Endothelial cell of umbilical vein (primary cell): ENCODE measurements around the gene FICD. TPM values are rescaled to one million over a fixed set of nuclear protein-coding genes. Genes with fewer than 3 reads are reported as not detected.

Source experiments
- BruUV-seq: library from RNA; stranded (reverse); fragments of 400-500 nt; replicated peaks from 2 replicates; lab custom pipeline; 2021; lab: Mats Ljungman, UMichigan
- CTCF ChIA-PET: fragments of 300-600, 350-600 bp; sonication (Branson Sonifier 250); formaldehyde crosslinking; loops from one replicate; lab custom pipeline; 2021; ENCODE audit warnings: antibody characterized with exemption, inconsistent platforms; lab: Charles Lee
- POLR2A ChIA-PET: fragments of 300-600, 350-600 bp; sonication (Branson Sonifier 250); formaldehyde crosslinking; loops from one replicate; lab custom pipeline; 2021; ENCODE audit warnings: antibody characterized with exemption, inconsistent platforms; lab: Charles Lee
- DNase-seq: peaks from one replicate; pipeline ENCODE4 v3.0.0-alpha.2; 2011; ENCODE audit warnings: low read depth, low spot score
- FAIRE-seq: peaks from 2 replicates; lab custom pipeline; 2011; peaks lifted over from hg19 to GRCh38; lab: Jason Lieb, UNC
- H2AFZ ChIP-seq: 2 replicates; pipeline ENCODE4 v1.6.0; 2012; ENCODE audit warnings: low read depth, low read length, control low read depth, inconsistent platforms
- H3K27ac ChIP-seq: 2 replicates; pipeline ENCODE4 v1.5.1; 2011; ENCODE audit warnings: low read depth, mild to moderate bottlenecking, control low read depth, low read length, moderate library complexity; ENCODE audit not compliant: insufficient read depth
- H3K27me3 ChIP-seq, 2 experiments: 2 replicates each; pipeline versions ENCODE4 v1.6.0 to v1.6.1; 2011; ENCODE audit warnings: low read length in 2 of 2, mixed read lengths in 1 of 2; ENCODE audit not compliant: control insufficient read depth in 2 of 2, insufficient read depth in 2 of 2
- H3K36me3 ChIP-seq, 2 experiments: 2 replicates in 1 of 2; 3 replicates in 1 of 2; pipeline ENCODE4 v1.5.1; 2011; ENCODE audit warnings: low read length in 2 of 2, mild to moderate bottlenecking in 1 of 2, moderate library complexity in 1 of 2; ENCODE audit not compliant: control insufficient read depth in 2 of 2, insufficient read depth in 2 of 2; ENCODE audit errors: extremely low read depth in 1 of 2
- H3K4me1 ChIP-seq: 3 replicates; pipeline ENCODE4 v1.5.1; 2011; ENCODE audit warnings: mild to moderate bottlenecking, low read length; ENCODE audit not compliant: control insufficient read depth, insufficient read depth; ENCODE audit errors: extremely low read depth
- H3K4me2 ChIP-seq: 2 replicates; pipeline ENCODE4 v1.6.1; 2011; ENCODE audit warnings: low read length, control low read depth, mixed read lengths; ENCODE audit not compliant: insufficient read depth
- H3K4me3 ChIP-seq, 3 experiments: fragments of 200-600 bp in 1 of 3; sonication (generic), shearing (Covaris generic) in 1 of 3; replicated peaks in 1 of 3; 2 replicates each; pipeline ENCODE4 v1.5.1; 2011 to 2016; ENCODE audit warnings: control low read depth in 3 of 3, low read length in 3 of 3, mild to moderate bottlenecking in 2 of 3, inconsistent platforms in 1 of 3, low read depth in 1 of 3, moderate library complexity in 1 of 3; ENCODE audit not compliant: insufficient read depth in 1 of 3
- H3K79me2 ChIP-seq: 2 replicates; pipeline ENCODE4 v1.6.0; 2012; ENCODE audit warnings: low read length, inconsistent platforms; ENCODE audit not compliant: control insufficient read depth, insufficient read depth
- H3K9ac ChIP-seq: replicated peaks from 2 replicates; pipeline ENCODE3; 2011; ENCODE audit warnings: low read length, control low read depth; ENCODE audit not compliant: insufficient read depth; ENCODE audit errors: extremely low read depth
- H3K9me1 ChIP-seq: replicated peaks from 3 replicates; pipeline ENCODE4 v1.6.0; 2011; ENCODE audit warnings: mild to moderate bottlenecking, low read length; ENCODE audit not compliant: control insufficient read depth, insufficient read depth; ENCODE audit errors: extremely low read depth
- H3K9me3 ChIP-seq: replicated peaks from 2 replicates; pipeline ENCODE4 v1.5.1; 2012; ENCODE audit warnings: low read length, inconsistent platforms; ENCODE audit not compliant: control insufficient read depth, insufficient read depth
- H4K20me1 ChIP-seq: replicated peaks from 2 replicates; pipeline ENCODE3; 2011; ENCODE audit warnings: mild to moderate bottlenecking, low read length; ENCODE audit not compliant: control insufficient read depth, insufficient read depth; ENCODE audit errors: extremely low read depth
- CTCF ChIP-seq, 2 donors: IDR thresholded peaks; 1 replicate in 1 of 2; 2 replicates in 1 of 2; pipeline ENCODE4 v1.5.1; 2011; ENCODE audit warnings: low read length in 2 of 2, mild to moderate bottlenecking in 2 of 2, moderate library complexity in 2 of 2, control low read depth in 1 of 2, inconsistent platforms in 1 of 2, low read depth in 1 of 2; ENCODE audit not compliant: insufficient read depth in 1 of 2; ENCODE audit errors: extremely low read depth in 1 of 2
- EZH2 ChIP-seq: IDR thresholded peaks from 2 replicates; pipeline ENCODE4 v1.6.1; 2012; ENCODE audit warnings: borderline replicate concordance, low read depth, mild to moderate bottlenecking, moderate library complexity, low read length, inconsistent platforms; ENCODE audit not compliant: severe bottlenecking
- MAX ChIP-seq: IDR thresholded peaks from 2 replicates; pipeline ENCODE4 v1.6.1; 2011; ENCODE audit not compliant: insufficient read depth, insufficient read length
- POLR2A ChIP-seq: IDR thresholded peaks from 2 replicates; pipeline ENCODE4 v1.6.1; 2012; ENCODE audit warnings: low read depth, mild to moderate bottlenecking, control low read depth, low read length
- dilution Hi-C: fragments of 300-500 bp; cut with MboI; formaldehyde crosslinking; loops from one replicate; pipeline ENCODE4 v1.15.0; 2019; ENCODE audit warnings: low sequenced_read_pairs; ENCODE audit not compliant: extremely low pct_ligation_motif_present
- intact Hi-C: fragments of 100-400 bp; cut with micrococcal nuclease; formaldehyde crosslinking; loops from one replicate; pipeline ENCODE4 v1.10.0; 2022
- polyA plus RNA-seq, 4 experiments: library from polyadenylated mRNA; depleted of rRNA in 3 of 4; stranded (reverse) in 3 of 4; unstranded in 1 of 4; fragments of >200 nt; gene quantifications; 2 replicates each; pipeline versions ENCODE4 v1.2.1 to v1.2.3, GENCODE V29; 2011 to 2012; ENCODE audit warnings: missing spikeins in 1 of 4
- total RNA-seq: library from RNA; stranded (reverse); gene quantifications from 2 replicates; pipeline ENCODE4 v1.2.3, GENCODE V29; 2021

The FICD gene
- total and polyA plus RNA-seq, 2 donors (not counting 3 experiments of a cell fraction or from before 2014, with no cell fraction given), result 3.9 to 6.1 TPM

- dilution Hi-C loops (no loop called here), intact Hi-C loops (loop anchor here (5.0 to 10.0 kb wide), 2 partner anchors 203 to 1415 kb away; partner anchors contain the start of gene CRY1)
- H2AFZ ChIP-seq, result no peak overlapping the region
- no peaks in the 10 kb centered on the region for H4K20me1 ChIP-seq
- DNase-seq (no peak), FAIRE-seq (no peak)
- H3K27ac ChIP-seq, result no peak overlapping the region
- no peak overlapping the region for H3K4me2 ChIP-seq
- H3K79me2 ChIP-seq, result no peaks in the 10 kb centered on the region
- no peak overlapping the region for H3K4me3 ChIP-seq
- no TSS peak for BruUV-seq
- H3K36me3 ChIP-seq, result no peaks in the 10 kb centered on the region
- H3K9me1 ChIP-seq, result no peaks in the 10 kb centered on the region
- no peaks in the 10 kb centered on the region for H3K9me3 ChIP-seq
- no peak overlapping the region for H3K9ac ChIP-seq
- CTCF ChIA-PET, result no interaction called here
- no peaks in the 10 kb centered on the region for H3K4me1 ChIP-seq
- no peak for TF ChIP-seq CTCF (IDR thresholded peaks at IDR 0.05; ENCODE audit: extremely low read depth in 1 of 2, insufficient read depth in 1 of 2, low read depth in 1 of 2, low read length in 2 of 2)
- no peak for TF ChIP-seq POLR2A
- no peak for TF ChIP-seq MAX
- TF ChIP-seq EZH2, result no peak
- POLR2A ChIA-PET, result no interaction called here
- H3K27me3 ChIP-seq, result no peaks in the 10 kb centered on the region
Observed at GRCh38 chr12:108509806-108510205, 5.3 kb upstream of the FICD start.

GRCh38 chr12:108510836-108511235 is 4.2 kb upstream of the FICD start:
- ChIA-PET CTCF (interaction anchor here (1.3 to 3.1 kb wide), 2 partner anchors 592 to 1225 kb away, joined by 4 to 31 read pairs; no protein-coding TSS in a partner anchor), POLR2A (no interaction called here)
- Histone ChIP-seq H2AFZ (no peak overlapping the region), H3K79me2 (no peaks in the 10 kb centered on the region), H3K9me3 (no peaks in the 10 kb centered on the region), H3K4me1 (peaks cover 3% of the 10 kb centered on the region), H3K4me2 (no peak overlapping the region), H4K20me1 (no peaks in the 10 kb centered on the region), H3K9me1 (no peaks in the 10 kb centered on the region), H3K9ac (no peak overlapping the region), H3K27ac (no peak overlapping the region), H3K36me3 (no peaks in the 10 kb centered on the region), H3K27me3 (no peaks in the 10 kb centered on the region), H3K4me3 (no peak overlapping the region)
- TF ChIP-seq MAX, result no peak
- no TSS peak for BruUV-seq
- intact Hi-C loops (loop anchor here (5.0 to 10.0 kb wide), 2 partner anchors 204 to 1416 kb away; partner anchors contain the start of gene CRY1), dilution Hi-C loops (no loop called here)
- FAIRE-seq (no peak), DNase-seq (no peak)
